H1 (cell line): ENCODE data around the gene AHSP. TPM values are rescaled to one million over a fixed set of nuclear protein-coding genes. Genes with fewer than 3 reads are reported as not detected.

Experiments
- CTCF ChIA-PET: fragments of 300-600 bp; sonication (Branson Sonifier 250); formaldehyde crosslinking; loops from one replicate; lab custom pipeline; 2021; ENCODE audit not compliant: partially characterized antibody; lab: Charles Lee
- POLR2A ChIA-PET: fragments of 300-600 bp; sonication (Branson Sonifier 250); formaldehyde crosslinking; loops from one replicate; lab custom pipeline; 2021; ENCODE audit warnings: inconsistent platforms; ENCODE audit not compliant: partially characterized antibody; lab: Charles Lee
- DNase-seq, 2 experiments: peaks; one replicate each; pipeline versions ENCODE4 v3.0.0 to v3.0.0-alpha.2; 2010 to 2022; ENCODE audit warnings: low spot score in 2 of 2, low read depth in 1 of 2, mixed read lengths in 1 of 2
- FAIRE-seq: peaks from 2 replicates; lab custom pipeline; 2011; peaks lifted over from hg19 to GRCh38; lab: Jason Lieb, UNC
- H2AFZ ChIP-seq: 2 replicates; pipeline ENCODE4 v1.8.1; 2012; ENCODE audit warnings: low read length, inconsistent platforms
- H2AK5ac ChIP-seq: 2 replicates; pipeline ENCODE4 v1.6.1; 2013; ENCODE audit warnings: low read depth, low read length
- H2BK120ac ChIP-seq: replicated peaks from 2 replicates; pipeline ENCODE3; 2013; ENCODE audit warnings: low read depth, low read length, inconsistent platforms
- H2BK12ac ChIP-seq: 2 replicates; pipeline ENCODE4 v1.6.1; 2013; ENCODE audit warnings: low read depth, low read length
- H2BK15ac ChIP-seq: 2 replicates; pipeline ENCODE4 v1.6.1; 2013; ENCODE audit warnings: low read length
- H2BK20ac ChIP-seq: 2 replicates; pipeline ENCODE4 v1.6.1; 2013; ENCODE audit warnings: low read length
- H2BK5ac ChIP-seq: 2 replicates; pipeline ENCODE4 v1.6.1; 2013; ENCODE audit warnings: low read depth, low read length
- H3K14ac ChIP-seq: 2 replicates; pipeline ENCODE4 v1.6.1; 2013; ENCODE audit warnings: inconsistent platforms; ENCODE audit not compliant: insufficient read length
- H3K18ac ChIP-seq: 2 replicates; pipeline ENCODE4 v1.6.1; 2013; ENCODE audit warnings: low read length; ENCODE audit errors: extremely low read depth
- H3K23ac ChIP-seq: 2 replicates; pipeline ENCODE4 v1.6.1; 2013; ENCODE audit warnings: inconsistent platforms; ENCODE audit not compliant: insufficient read length
- H3K23me2 ChIP-seq: 2 replicates; pipeline ENCODE4 v1.6.1; 2013; ENCODE audit warnings: low read depth, low read length
- H3K27ac ChIP-seq: 2 replicates; pipeline ENCODE4 v1.6.1; 2011; ENCODE audit warnings: low read depth, low read length, inconsistent platforms
- H3K27me3 ChIP-seq, 4 experiments: replicated peaks in 1 of 4; 1 replicate in 1 of 4; 2 replicates in 3 of 4; pipeline versions ENCODE4 v1.6.1 to v1.8.1; 2011 to 2013; ENCODE audit warnings: low read length in 3 of 4, mild to moderate bottlenecking in 3 of 4, inconsistent platforms in 2 of 4, mixed read lengths in 2 of 4, moderate library complexity in 1 of 4; ENCODE audit not compliant: control insufficient read depth in 3 of 4, insufficient read depth in 3 of 4; ENCODE audit errors: extremely low read depth in 1 of 4
- H3K36me3 ChIP-seq, 4 experiments: 2 replicates each; pipeline versions ENCODE4 v1.6.1 to v1.8.1; 2011 to 2013; ENCODE audit warnings: mild to moderate bottlenecking in 4 of 4, low read length in 3 of 4, moderate library complexity in 2 of 4, control low read depth in 1 of 4, inconsistent platforms in 1 of 4; ENCODE audit not compliant: insufficient read depth in 4 of 4, control insufficient read depth in 2 of 4
- H3K4ac ChIP-seq: replicated peaks from 2 replicates; pipeline ENCODE3; 2013; ENCODE audit warnings: low read length, low read depth, mixed read lengths, inconsistent platforms; ENCODE audit not compliant: insufficient read length
- H3K4me1 ChIP-seq, 4 experiments: replicated peaks in 1 of 4; 1 replicate in 1 of 4; 2 replicates in 3 of 4; pipeline versions ENCODE4 v1.6.1 to v1.8.1; 2011 to 2013; ENCODE audit warnings: low read length in 3 of 4, inconsistent platforms in 2 of 4, mixed read lengths in 1 of 4; ENCODE audit not compliant: insufficient read depth in 4 of 4, control insufficient read depth in 3 of 4
- H3K4me2 ChIP-seq, 2 experiments: 2 replicates each; pipeline versions ENCODE4 v1.6.1 to v1.8.1; 2011 to 2013; ENCODE audit warnings: low read depth in 2 of 2, low read length in 2 of 2, control low read depth in 1 of 2, inconsistent platforms in 1 of 2, mild to moderate bottlenecking in 1 of 2; ENCODE audit not compliant: insufficient read depth in 1 of 2
- H3K4me3 ChIP-seq, 4 experiments: fragments of 200-600, 300-600 bp in 1 of 4; sonication (generic), shearing (Covaris generic), sonication (Bioruptor Twin) in 1 of 4; 2 replicates each; pipeline versions ENCODE4 v1.5.1 to v1.8.1; 2011 to 2016; ENCODE audit warnings: low read length in 4 of 4, low read depth in 3 of 4, control low read depth in 2 of 4, inconsistent platforms in 2 of 4, mild to moderate bottlenecking in 2 of 4, mixed read lengths in 1 of 4, moderate library complexity in 1 of 4; ENCODE audit not compliant: insufficient read depth in 2 of 4; ENCODE audit errors: extremely low read depth in 1 of 4
- H3K56ac ChIP-seq: replicated peaks from 2 replicates; pipeline ENCODE3; 2013; ENCODE audit warnings: low read depth, mild to moderate bottlenecking, mixed read lengths, low read length, inconsistent platforms; ENCODE audit not compliant: insufficient read length
- H3K79me1 ChIP-seq: 2 replicates; pipeline ENCODE4 v1.6.1; 2013; ENCODE audit warnings: low read depth, low read length, control low read depth
- H3K79me2 ChIP-seq, 2 experiments: 2 replicates each; pipeline versions ENCODE4 v1.6.1 to v1.8.1; 2012 to 2013; ENCODE audit warnings: low read length in 2 of 2, mild to moderate bottlenecking in 2 of 2, inconsistent platforms in 1 of 2; ENCODE audit not compliant: insufficient read depth in 2 of 2, control insufficient read depth in 1 of 2
- H3K9ac ChIP-seq, 4 experiments: replicated peaks in 1 of 4; 1 replicate in 1 of 4; 2 replicates in 3 of 4; pipeline versions ENCODE4 v1.6.1 to v1.8.1; 2011 to 2013; ENCODE audit warnings: low read depth in 3 of 4, low read length in 3 of 4, control low read depth in 2 of 4, mild to moderate bottlenecking in 2 of 4, moderate library complexity in 2 of 4, inconsistent platforms in 1 of 4; ENCODE audit errors: extremely low read depth in 1 of 4
- H3K9me3 ChIP-seq, 2 experiments: 2 replicates each; pipeline versions ENCODE4 v1.6.1 to v1.8.1; 2012 to 2013; ENCODE audit warnings: mild to moderate bottlenecking in 2 of 2, moderate library complexity in 2 of 2, control low read depth in 1 of 2, inconsistent platforms in 1 of 2, low read depth in 1 of 2, low read length in 1 of 2, mixed read lengths in 1 of 2; ENCODE audit not compliant: insufficient read depth in 2 of 2
- H4K20me1 ChIP-seq, 2 experiments: replicated peaks in 1 of 2; 2 replicates each; pipeline versions ENCODE3 to v1.8.1; 2011 to 2013; ENCODE audit warnings: inconsistent platforms in 2 of 2, low read length in 2 of 2, mild to moderate bottlenecking in 1 of 2; ENCODE audit not compliant: insufficient read depth in 2 of 2, control insufficient read depth in 1 of 2
- H4K5ac ChIP-seq: 2 replicates; pipeline ENCODE4 v1.6.1; 2013; ENCODE audit warnings: low read length, low read depth, mixed read lengths, inconsistent platforms; ENCODE audit not compliant: insufficient read length
- H4K8ac ChIP-seq: 2 replicates; pipeline ENCODE4 v1.8.0; 2013; ENCODE audit warnings: mild to moderate bottlenecking, moderate library complexity, low read length, inconsistent platforms; ENCODE audit not compliant: insufficient read depth; ENCODE audit errors: extremely low read depth
- H4K91ac ChIP-seq: replicated peaks from 2 replicates; pipeline ENCODE3; 2013; ENCODE audit warnings: low read length, mixed read lengths, inconsistent platforms; ENCODE audit not compliant: insufficient read length
- CBX8 ChIP-seq: fragments of 300-800, 300-1000 bp; sonication (generic); IDR thresholded peaks from 2 replicates; pipeline ENCODE4 v1.7.1; 2016; ENCODE audit warnings: low read depth, low read length, borderline replicate concordance
- CHD2 ChIP-seq: IDR thresholded peaks from 2 replicates; pipeline ENCODE4 v1.6.1; 2012; ENCODE audit warnings: low read length, improper control_type of control experiment
- CREB1 ChIP-seq: IDR thresholded peaks from 2 replicates; pipeline ENCODE4 v1.6.1; 2012; ENCODE audit warnings: inconsistent platforms
- HDAC6 ChIP-seq: IDR thresholded peaks from one replicate; pipeline ENCODE4 v1.7.1; 2012; ENCODE audit warnings: low read depth, mild to moderate bottlenecking, inconsistent platforms, low read length, moderate library complexity
- MAFK ChIP-seq: IDR thresholded peaks from 2 replicates; pipeline ENCODE4 v1.6.1; 2012; ENCODE audit warnings: low read depth, mild to moderate bottlenecking, improper control_type of control experiment, low read length
- RFX5 ChIP-seq: IDR thresholded peaks from 2 replicates; pipeline ENCODE4 v1.6.1; 2011; ENCODE audit warnings: low read depth, low read length, improper control_type of control experiment, borderline replicate concordance
- SIRT6 ChIP-seq: IDR thresholded peaks from one replicate; pipeline ENCODE4 v1.7.1; 2012; ENCODE audit warnings: low read length, inconsistent platforms
- SP2 ChIP-seq: IDR thresholded peaks from 2 replicates; pipeline ENCODE4 v1.6.1; 2012; ENCODE audit warnings: mild to moderate bottlenecking, low read length, inconsistent platforms
- SUZ12 ChIP-seq: fragments of 200-600 bp; sonication (generic); IDR thresholded peaks from 2 replicates; pipeline ENCODE4 v1.6.1; 2012; ENCODE audit warnings: mild to moderate bottlenecking, inconsistent platforms, low read length, moderate library complexity, mixed read lengths
- WGBS, 2 experiments: shearing (Covaris generic) in 1 of 2; methylation state at CpG; one replicate each; pipeline versions ENCODE4 v1.1.6 to v1.1.7; 2013 to 2015; ENCODE audit warnings: low lambda C conversion rate in 2 of 2, mixed read lengths in 2 of 2, inconsistent platforms in 1 of 2, low coverage in 1 of 2, missing lambda C conversion rate in 1 of 2; ENCODE audit not compliant: insufficient replicate concordance in 2 of 2, insufficient coverage in 1 of 2, insufficient read length in 1 of 2; ENCODE audit errors: extremely low coverage in 1 of 2, missing lambda C conversion rate in 1 of 2; 5-methylcytosine and 5-hydroxymethylcytosine counted together
- polyA plus RNA-seq, 7 experiments: library from polyadenylated mRNA; depleted of rRNA in 3 of 7; stranded (reverse) in 5 of 7; unstranded in 2 of 7; fragments of >200 nt in 5 of 7; fragments of 200-250 nt in 2 of 7; gene quantifications; 1 replicate in 5 of 7; 2 replicates in 1 of 7; 4 replicates in 1 of 7; pipeline versions ENCODE4 v1.2.1 to v1.2.3, GENCODE V29; 2011 to 2013; ENCODE audit warnings: missing spikeins in 2 of 7, mixed read lengths in 2 of 7
- total RNA-seq: library from RNA; stranded (reverse); fragmentation: NEBNext Ultra II Directional; extraction: Animal tissue kit (Norgen Biotek cat#: 25700); gene quantifications from 2 replicates; pipeline ENCODE4 v1.2.1, GENCODE V29; 2021
- TF ChIP-seq, protein P1 (sequence below): IDR thresholded peaks from 2 replicates; pipeline ENCODE4 v1.6.1; 2011; ENCODE audit warnings: low read depth, mild to moderate bottlenecking, low read length; ENCODE audit not compliant: insufficient read depth
- TF ChIP-seq, protein P2 (sequence below): IDR thresholded peaks from 2 replicates; pipeline ENCODE4 v1.6.1; 2012; ENCODE audit warnings: inconsistent platforms

The AHSP gene
- total and polyA plus RNA-seq, 2 of the 8 experiments (the other 6 are each of a cell fraction or from before 2014, with no cell fraction given), result 0.91 to 15.3 TPM

DNA sequence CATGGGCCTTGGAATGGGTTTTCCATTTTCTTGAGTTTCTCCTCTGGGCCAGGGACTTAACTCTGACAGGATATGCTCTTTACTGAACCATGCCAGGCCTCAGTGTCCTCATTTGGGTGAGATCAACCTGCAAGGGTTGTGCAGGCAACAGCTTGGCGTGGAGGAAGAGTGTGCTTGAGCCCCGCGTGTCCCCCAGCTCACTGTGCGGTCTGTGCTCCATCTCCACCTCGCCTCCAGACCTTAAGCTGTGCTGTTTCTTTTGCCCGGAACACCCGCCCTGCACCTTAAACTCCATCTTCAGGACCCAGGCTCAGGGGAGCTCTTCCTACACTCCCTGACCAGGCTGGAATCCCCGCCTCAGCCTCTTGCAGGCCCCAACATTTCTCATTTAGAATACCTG, 29.2 kb upstream of the AHSP start:
- H2BK12ac ChIP-seq, result no peak overlapping the region
- no peaks in the 10 kb centered on the region for H3K79me1 ChIP-seq
- H2AFZ ChIP-seq, result no peak overlapping the region
- H3K23me2 ChIP-seq, result no peaks in the 10 kb centered on the region
- no peak overlapping the region for H3K4ac ChIP-seq
- H3K4me1 ChIP-seq, result peaks cover 2 to 10% (median 5%) of the 10 kb centered on the region in 4 experiments
- no peaks in the 10 kb centered on the region for H4K20me1 ChIP-seq
- FAIRE-seq (no peak), DNase-seq (no peak)
- peaks cover 0 to 3% (median under 1%) of the 10 kb centered on the region in 4 experiments; a peak in 1 of 8 replicates for H3K36me3 ChIP-seq
- 89% methylated on average over 8 of the region's 8 CpGs; no CpG with 5 or more reads in 1 of the 2 experiments for WGBS, 2 experiments
- no peak overlapping the region for H2BK15ac ChIP-seq
- no peak overlapping the region for H3K56ac ChIP-seq
- no peak overlapping the region for H2AK5ac ChIP-seq
- no peaks in the 10 kb centered on the region for H3K79me2 ChIP-seq
- H3K9ac ChIP-seq, result no peak overlapping the region
- H3K18ac ChIP-seq, result no peak overlapping the region
- H3K4me2 ChIP-seq, result no peak overlapping the region
- no peak overlapping the region for H3K27ac ChIP-seq
- no peak overlapping the region for H4K5ac ChIP-seq
- no peak overlapping the region for H3K14ac ChIP-seq
- POLR2A ChIA-PET, result interaction anchor here (0.9 to 10.6 kb wide), 4 partner anchors 9 to 30 kb away, joined by 3 to 69 read pairs (median 4); partner anchors contain the start of genes AHSP and RUSF1
- H3K27me3 ChIP-seq, result no peaks in the 10 kb centered on the region
- H2BK5ac ChIP-seq, result no peak overlapping the region
- CTCF ChIA-PET, result interaction anchor here (0.9 kb wide), 1 partner anchor 25 kb away, joined by 3 read pairs; no protein-coding TSS in a partner anchor
- H3K4me3 ChIP-seq, result no peak overlapping the region
- no peak overlapping the region for H4K8ac ChIP-seq
- no peak for TF ChIP-seq SUZ12
- TF ChIP-seq SIRT6, result no peak
- TF ChIP-seq MAFK, result no peak
- TF ChIP-seq, protein P1, sequence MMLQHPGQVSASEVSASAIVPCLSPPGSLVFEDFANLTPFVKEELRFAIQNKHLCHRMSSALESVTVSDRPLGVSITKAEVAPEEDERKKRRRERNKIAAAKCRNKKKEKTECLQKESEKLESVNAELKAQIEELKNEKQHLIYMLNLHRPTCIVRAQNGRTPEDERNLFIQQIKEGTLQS, result no peak
- no peak for TF ChIP-seq RFX5
- no peak for TF ChIP-seq SP2
- TF ChIP-seq CHD2, result no peak
- no peak for TF ChIP-seq CBX8
- no peak for TF ChIP-seq HDAC6
- TF ChIP-seq, protein P2, sequence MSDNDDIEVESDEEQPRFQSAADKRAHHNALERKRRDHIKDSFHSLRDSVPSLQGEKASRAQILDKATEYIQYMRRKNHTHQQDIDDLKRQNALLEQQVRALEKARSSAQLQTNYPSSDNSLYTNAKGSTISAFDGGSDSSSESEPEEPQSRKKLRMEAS, result no peak
- no peak for TF ChIP-seq CREB1
- no peak overlapping the region for H2BK120ac ChIP-seq
- no peak overlapping the region for H4K91ac ChIP-seq
- no peak overlapping the region for H2BK20ac ChIP-seq
- H3K23ac ChIP-seq, result no peak overlapping the region
- no peaks in the 10 kb centered on the region for H3K9me3 ChIP-seq
